Fibroblast of the conjunctiva (primary cell): ENCODE results near the gene NAA20.
"Not testable (repeated sequence)": the region's sequence is repeated elsewhere in the genome, so short reads cannot be mapped to it uniquely, and the experiment has no call there.

Source experiments
- DNase-seq: peaks from one replicate; pipeline ENCODE4 v3.0.0-alpha.2; 2010; ENCODE audit warnings: low read depth

Gene NAA20

DNA sequence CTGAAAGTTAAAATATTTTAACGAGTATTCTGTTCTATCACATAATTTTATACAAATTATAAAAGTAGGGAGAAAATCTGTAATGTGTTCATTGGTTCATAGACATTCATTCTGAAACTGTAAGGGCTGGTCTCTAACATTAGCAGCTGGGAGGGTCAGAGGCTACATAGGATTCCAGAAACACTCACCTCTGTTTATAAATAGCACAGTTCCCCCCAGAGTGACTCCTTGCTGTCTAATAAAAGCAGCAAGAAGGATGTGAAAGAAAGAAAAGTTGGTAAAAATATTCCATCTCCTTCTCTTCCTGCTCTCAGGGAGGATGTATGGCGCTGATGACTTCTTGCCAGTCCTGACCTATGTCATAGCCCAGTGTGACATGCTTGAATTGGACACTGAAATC, 25.3 kb upstream of the NAA20 start:
- DNase-seq = no peak

DNA sequence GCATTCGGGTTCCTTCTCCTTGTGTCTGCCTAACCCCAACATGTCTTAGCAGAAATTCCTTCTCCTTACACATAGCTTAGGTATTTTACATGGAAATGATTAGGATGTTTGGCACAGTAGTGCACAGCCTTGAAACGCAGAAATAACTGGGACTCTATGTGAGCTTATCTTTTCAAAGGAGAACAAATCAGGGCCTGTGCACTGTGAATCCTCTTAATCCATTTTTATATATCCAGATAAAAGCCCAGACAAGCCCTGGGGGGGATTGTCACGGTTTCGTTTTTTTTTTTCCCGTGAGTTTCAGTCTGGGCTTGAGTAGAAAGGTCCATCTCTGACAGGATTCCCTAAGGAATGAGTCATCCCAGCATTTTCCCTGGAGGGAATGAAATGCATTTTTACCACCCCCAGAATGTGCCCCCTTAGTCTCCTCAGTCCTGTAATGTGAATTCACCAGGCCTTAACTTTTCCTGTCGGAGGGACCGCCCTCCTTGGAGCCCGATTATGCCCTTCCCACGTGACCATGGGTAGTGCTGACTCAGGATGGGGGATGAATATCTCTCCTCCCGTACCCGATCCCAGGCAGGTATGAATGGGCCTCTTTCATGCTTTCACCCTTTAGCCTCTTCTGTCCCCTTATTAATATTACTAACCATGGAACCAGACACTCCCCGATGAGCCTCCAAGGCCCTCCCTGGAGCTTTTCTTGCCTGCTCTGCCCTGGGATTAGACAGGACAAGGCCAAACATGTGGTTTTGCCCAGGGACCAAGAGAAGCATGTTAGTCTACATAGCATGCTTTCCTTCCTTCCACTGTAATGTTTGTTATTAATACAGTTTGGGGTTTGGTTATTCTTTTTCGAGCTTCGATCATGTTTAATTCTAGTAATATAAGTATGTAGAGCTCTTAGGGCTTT, 23.9 kb upstream of the NAA20 start:
- peak; percentile 69 for DNase-seq

DNA sequence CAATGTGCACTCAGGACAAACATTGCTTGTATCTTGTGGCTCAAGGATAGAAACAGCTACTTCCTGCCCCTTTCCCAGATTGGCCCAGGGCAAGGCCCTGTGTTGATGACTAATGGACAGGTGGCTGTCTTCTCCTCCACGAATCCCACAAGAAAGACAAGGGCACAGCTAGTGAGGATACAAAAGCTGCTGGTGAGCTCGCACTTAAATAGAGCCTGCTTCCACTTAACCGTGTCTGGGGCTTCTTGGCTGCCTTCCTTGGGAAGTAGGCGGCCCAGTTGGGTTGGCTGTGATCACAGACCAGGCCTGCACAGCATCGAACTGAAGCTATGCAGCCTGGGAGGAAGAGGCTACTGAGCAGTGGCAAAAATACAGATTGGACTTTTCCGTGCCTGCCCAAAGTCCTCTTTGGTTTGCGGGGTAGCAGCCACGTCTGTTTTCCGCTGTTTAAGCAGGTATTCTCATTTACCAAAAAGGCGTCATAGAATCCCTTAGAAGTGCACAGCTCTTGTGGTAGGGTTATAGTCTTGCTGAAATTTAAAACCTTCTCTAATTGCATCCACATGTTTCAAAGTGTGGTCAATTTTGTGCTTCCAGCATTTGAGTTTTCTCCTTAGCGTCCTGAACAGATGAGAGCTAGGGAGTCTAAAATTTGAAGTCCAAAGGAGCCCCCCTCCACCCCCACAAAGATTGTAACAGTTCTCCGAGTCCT, 23.0 kb upstream of the NAA20 start:
- no peak for DNase-seq

DNA sequence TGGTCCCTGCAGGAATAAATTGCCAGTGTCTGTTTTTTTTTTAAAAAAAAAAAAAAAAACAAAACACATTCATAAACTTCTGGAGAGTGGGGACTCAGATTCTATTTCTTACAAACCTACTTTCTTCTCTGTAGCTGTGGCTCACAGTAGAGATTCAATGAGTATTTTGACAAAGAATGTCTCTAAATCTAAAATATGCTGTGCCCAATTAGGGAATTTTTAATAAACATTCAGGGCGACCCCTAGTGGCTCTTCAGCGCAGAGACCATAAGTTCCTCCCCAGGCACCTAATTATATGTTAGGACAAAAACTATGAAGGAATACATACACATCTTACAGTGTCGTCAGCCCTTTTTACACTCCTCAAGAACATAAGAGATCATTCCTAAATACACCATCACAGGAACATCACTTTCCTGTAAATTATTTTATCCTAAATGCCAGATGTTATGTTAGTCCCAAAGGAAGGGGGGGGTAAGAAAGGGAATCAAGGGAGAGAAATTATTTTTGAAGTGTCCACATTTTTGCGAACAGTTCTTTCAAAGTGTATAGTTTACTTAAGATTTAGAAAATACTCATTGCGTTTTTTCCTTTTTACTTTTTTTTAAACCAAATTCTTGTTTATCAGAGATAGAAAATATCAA, 21.8 kb upstream of the NAA20 start:
- no peak for DNase-seq

DNA sequence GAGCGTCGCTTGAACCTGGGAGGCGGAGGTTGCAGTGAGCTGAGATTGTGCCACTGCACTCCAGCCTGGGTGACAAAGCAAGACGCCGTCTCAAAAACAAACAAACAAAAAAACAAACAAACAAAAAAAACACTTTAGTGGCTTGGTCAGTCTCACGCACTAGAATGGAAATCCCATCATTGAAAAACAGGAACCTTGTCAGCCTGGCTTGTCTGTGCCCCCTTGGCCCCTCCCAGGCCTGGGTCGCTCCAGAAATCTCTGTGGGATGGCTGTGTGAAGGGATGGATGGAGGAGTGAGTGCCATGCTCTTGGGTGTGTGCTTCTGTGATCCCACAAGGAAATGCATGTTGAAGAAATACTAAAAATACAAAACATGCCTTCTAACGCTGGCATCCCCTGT, 20.9 kb upstream of the NAA20 start:
- no peak for DNase-seq

DNA sequence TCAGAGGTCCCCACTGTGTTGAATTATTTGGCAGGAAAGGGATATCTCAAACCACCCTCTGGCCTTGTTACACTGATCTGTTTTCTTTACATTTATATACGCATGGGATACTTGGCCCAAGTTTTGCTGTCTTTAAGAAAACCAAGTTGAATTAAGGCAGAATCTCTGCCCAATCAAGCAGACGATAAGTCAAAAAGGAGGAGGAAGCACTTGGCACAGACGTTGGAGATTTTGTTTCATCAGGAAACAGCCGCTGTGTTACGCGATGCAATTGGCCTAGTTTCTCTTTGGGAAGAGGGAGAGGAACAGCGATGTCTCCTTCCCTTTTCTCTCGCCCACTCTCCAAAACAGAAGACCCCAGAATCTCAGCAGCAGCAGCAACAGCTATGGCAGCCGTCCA, 20.2 kb upstream of the NAA20 start:
- no peak for DNase-seq

DNA sequence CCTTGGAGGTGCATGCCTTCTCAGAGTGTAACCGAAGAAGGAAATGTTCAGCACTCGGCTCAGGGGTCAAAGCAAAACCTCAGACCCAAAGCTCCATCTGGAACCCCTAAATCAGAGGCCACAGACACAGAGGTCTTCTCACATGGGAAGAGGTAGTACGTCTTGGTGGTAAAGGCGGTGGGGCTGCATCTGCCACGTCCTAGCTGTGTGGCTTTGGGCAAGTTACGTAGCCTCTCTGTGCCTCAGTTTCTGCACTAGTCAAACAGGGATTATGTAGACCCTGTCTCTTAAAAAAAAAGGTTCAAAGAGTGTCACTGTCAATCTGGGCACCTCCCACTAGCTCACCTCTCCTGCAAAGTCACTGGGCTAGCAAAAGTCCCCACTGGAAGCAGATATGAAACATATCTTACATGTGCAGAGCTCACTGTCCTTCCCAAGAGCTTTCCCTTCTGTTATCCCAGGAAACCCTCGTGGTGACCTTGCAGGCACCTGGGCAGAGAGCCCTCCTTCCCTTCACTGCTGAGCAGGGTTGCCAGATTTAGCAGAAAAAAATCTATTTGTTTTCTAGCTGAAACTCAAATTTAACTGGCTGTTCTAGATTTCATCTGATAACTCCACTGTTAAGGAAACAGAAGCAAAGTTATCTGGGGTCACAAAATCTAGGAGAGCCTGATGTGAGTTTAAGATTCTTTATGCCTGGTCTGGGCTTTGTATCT, 18.0 kb upstream of the NAA20 start:
- DNase-seq = no peak

DNA sequence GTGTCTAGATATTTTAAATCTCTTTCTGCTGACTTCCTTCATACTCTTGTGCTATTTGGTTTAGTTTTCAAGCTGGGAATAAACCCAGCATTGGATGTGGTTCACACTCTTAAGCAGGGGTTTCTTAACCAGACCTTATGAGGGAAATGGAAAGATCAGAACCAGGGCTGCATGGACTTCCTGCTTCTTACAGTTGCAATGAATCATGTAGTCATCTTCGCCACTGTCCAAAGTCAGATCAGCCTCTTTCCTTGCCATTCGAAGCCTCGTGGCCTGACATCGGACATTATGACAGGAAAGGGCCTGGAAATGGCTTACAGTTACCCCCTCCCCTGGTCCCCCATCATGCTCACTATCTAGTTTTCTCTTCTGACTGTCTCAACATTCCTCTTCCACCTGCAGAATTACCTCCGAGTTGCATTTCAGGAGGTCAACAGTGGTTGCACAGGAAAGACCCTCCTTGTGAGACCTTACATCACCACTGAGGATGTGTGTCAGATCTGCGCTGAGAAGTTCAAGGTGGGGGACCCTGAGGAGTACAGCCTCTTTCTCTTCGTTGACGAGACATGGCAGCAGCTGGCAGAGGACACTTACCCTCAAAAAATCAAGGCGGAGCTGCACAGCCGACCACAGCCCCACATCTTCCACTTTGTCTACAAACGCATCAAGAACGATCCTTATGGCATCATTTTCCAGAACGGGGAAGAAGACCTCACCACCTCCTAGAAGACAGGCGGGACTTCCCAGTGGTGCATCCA, 16.8 kb upstream of the NAA20 start:
- DNase-seq = no peak

DNA sequence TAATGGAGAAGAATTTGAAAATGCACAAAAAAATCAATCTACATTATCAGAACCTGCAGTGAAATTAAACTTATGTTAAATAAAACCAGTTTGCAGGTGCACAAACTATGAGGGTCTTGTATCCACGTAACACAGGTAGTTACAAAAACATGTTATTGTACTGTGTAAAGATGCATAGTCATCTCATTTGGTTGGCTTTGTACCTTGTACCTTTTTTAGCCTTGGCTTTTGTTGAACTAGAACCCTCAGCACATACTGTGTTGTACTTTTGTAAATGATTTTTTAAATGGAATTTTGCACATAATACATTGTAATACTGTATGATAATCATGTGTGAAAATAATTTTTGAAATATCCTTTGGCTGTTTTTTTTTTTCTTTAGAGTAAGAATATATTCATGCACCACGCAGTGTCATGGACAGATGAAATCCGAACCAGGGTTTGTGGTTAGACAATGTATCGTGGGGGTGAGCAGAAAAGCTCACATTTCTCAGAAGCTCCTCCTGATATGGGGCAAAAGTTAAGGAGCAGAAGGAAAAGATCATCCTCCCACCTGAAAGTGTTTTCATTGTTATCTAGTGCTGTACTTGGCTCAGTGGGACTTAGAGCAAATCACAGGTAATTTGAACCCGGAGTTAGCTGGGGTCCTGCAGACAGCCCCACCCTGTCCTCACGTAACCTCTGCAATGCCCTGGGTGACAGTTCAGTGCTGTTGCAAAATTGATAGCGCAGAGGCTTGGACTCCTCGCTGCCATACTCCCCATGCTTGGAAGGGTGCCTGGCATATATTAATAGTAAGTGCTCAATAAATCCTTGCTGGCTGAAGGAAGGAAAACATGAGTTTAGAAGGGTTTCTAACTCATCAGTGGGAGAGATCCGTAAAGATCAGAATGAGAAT, 14.8 kb upstream of the NAA20 start:
- DNase-seq = no peak

DNA sequence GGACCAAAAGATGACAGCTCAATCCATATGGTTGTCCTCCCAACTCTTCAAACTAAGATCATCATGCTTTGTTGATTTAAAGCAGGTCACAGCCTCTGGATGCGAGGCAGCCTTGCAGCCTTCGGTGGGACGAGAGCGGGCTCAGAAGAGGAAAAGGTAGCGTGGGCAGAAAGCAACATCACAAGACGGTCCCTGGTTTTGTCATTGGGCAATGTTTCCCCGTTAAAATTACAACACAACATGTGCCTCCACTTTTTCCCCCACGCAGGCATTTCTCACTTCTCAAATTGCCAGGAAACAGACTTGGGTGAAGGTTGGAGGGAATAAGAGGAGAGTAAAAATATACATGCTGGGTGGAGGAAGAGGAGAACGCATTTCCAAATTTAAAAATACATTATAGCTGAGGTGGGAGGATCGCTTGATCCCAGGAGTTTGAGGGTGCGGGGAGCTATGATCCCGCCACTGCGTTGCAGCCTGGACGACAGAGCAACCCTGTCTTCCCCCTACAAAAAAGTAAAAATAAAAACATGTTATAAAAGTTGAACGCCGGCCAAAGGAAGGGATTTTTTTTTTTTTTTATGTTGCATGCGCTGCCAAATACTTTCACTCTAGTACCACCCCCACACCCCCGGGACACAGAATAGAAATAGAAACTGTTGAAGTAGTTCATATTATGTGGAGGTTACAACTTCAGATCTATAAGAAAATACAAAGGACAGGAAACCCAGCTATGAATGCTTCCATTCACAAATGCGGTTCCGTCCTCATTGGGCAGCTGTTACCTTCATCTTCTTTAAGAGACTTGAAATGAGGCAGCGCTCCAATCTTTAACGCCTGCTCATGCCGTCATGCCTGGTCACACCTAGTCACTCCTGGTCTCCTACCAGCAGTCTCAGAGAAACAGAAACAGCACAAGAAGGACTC, 13.9 kb upstream of the NAA20 start:
- DNase-seq = no peak

DNA sequence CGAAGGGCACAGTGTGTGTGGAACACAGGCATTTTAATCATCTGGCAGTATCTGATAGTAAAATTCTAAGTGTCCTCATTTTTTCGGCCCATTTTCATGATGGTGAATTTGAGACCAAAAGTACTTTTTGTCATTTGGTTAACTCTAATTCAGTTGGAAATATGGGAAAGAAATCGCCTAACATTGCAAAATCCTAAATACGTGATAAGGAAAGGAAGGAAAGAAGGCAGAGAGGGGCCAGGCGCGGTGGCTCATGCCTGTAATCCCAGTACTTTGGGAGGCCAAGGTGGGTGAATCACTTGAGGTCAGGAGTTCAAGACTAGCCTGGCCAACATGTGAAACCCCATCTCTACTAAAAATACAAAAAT, 13.2 kb upstream of the NAA20 start:
- not testable (repeated sequence) for DNase-seq

DNA sequence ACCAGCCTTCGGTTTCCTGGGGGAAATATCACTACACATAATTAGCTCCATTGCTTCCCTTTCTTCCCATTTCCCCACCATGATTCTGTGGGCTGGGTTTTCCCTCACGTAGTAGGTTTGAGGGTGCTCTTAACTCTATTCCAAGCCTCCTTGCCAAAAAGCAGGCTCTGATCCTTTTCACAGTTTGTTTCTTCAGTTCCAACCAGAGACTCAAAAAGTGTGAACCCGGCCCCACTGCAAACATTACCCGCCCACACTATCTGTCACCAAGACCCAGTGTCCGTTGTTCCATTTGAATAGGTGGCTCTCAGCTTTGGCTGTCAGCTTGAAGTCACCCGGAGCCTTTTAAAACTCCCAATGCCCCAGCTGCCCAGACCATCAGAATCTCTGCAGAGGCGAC, 11.8 kb upstream of the NAA20 start:
- no peak for DNase-seq

DNA sequence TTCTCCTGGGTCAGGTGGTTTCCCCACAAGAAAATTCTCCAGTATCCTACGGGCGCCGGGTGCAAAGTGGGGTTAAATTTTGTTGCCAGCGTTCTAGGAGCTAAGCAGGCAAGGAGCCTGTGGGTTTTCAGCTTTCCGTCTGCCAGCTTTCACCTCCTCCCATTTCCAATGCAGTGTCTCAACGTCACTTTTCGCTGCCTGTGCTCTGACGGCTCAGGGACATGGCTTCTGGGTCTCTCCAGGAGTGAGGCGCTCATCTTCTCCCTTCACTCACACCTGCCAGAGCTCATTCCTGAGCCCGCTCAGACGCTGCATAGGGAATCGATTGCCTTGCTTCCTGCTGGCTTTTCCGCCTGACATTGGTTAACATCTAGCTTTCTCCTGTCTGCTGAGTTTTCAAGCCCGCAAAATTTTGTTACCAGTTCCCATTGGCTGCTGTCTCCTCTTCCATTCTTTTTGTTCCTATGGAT, 7.3 kb upstream of the NAA20 start:
- DNase-seq = no peak

DNA sequence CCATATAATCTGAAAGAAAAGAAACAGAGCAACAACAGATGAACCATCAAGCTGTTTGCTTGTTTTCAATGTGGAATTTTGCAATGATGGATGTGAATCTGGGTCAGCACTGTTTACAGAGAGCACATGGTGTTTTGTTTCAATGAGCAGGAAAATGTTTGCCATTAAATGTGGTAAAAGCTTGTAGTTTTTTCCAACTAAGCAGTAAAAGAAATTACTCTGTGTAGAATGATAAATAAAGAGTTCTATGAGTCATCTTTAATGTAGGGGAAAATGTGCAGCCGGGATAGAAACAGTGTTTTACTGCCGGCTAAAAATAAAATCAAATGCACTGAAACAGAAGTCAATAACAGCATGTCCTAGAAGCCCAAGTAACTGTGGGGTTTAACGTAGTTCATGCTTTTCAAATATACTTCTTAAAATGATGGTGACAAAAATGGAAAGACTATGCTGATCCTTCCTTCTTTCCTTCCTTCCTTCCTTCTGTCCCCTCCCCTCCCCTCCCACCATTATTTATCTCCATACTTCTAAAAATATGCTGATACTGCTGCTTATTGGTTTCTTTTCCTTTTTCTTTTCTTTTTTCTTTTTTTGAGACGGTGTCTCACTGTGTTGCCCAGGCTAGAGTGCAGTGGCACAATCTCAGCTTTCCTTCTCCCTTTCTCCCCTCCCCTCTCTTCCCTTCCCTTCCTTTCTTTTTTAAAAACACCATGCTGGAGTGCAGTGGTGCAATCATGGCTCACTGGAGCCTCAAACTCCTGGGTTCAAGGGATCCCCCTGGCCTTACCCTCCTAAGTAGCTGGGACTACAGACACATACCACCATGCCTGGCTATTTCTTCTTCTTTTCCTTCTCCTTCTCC, 6.3 kb upstream of the NAA20 start:
- no peak for DNase-seq

DNA sequence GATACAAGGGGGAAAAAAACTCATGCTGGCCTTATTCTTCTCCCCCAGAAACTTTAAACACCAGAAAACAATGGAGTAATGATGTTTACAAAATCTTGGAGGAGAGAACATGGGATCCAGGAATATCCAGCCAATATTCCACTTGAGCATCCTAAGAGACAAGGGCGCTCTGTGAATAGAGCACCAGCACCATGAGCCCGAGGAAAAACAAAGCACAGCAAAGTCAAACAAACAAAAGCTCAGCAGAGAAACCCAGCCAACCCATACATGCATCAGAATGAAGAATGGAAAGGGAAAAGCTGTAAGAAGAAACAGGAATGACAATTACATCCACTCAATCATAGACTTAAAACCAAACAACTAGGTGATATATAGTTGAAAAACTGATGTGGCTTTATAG, 4.6 kb upstream of the NAA20 start:
- no peak for DNase-seq

DNA sequence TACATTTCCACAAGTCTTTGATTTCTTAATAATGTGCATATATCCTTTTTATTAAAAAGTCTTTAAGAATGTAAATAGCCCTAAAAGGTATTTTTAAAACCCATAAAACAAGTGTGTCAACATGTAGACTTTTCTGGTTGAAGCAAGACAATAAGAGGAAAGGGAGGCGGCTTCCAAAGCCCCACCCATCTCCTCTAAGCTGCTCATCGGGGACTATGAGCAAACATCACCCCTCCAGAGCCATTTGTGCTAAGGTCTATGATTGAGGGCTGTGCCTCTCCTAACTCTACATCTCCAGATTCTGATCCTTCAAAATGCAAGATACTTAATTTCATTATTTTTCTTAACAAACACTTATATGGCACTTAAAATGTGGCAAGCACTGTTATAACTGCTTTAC, 2.5 kb upstream of the NAA20 start:
- no peak for DNase-seq

DNA sequence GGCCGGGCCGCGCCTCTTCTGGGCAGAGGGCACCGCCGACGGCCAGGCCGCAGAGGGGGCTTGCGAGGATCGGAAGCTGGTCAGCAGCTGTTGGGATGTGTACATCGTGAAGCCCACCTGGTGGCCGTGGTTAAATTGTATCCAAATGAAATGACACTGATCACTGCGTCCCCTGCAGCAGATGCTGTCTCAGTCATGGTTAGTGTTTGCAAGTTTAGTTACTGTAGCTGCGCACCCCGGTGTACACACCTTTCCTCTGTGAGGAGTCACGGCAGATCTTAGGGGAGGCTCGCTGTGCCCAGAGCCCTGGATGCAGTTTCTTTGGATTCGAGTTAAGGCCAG, 653 bp downstream of the NAA20 start:
- no peak for DNase-seq

DNA sequence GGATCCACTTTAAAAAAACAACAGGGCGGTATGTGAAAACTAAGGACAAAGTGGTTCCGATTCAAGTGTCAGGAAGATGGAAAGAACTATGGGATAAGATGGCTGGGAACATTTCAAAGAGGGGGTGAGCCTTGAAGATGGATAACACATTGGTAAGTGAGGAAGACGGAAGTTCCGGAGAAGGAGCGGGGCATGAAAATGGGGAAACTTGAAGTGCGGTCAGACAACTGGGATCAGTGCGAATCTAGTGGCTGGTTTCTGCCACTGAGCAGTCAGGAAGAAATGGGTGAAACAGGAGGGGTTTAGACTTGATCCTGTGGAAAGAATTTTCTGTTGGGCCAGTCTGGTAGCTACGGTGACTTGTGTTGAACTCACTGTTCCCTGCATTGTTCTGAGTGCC, 1.2 kb downstream of the NAA20 start:
- no peak for DNase-seq

DNA sequence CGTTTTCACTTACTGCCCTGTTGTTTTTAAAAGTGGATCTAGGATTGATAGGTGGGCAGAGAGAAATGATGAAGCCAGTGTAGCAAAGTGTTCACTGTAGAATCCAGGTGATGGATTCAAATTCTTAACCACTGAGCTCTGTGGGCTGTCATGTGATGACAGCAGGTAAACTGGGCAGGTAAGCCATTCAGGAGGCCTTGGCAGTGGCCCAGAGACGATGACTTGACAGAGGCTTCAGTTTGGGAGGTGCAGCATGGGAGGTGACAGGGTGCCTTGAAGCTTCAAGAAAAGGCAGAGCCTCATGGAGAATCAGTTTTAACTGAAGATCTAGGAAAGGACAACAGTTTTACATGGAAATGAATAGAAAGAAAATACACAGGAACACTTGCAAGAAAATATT, 2.0 kb downstream of the NAA20 start:
- DNase-seq = no peak
